Hematopoietic multipotent progenitor cell treated with erythropoietin and hydrocortisone succinate and interleukin-3 and kit ligand, for 17 days (in vitro differentiated cells): Measurements from ENCODE around the gene MKRN3.
A peak's percentile ranks its signal among the peaks of the same experiment; 100 is the strongest.

Experiments
- DNase-seq: peaks from one replicate; pipeline ENCODE4 v3.0.0-alpha.2; 2015; ENCODE audit warnings: low spot score

MKRN3 gene

DNA sequence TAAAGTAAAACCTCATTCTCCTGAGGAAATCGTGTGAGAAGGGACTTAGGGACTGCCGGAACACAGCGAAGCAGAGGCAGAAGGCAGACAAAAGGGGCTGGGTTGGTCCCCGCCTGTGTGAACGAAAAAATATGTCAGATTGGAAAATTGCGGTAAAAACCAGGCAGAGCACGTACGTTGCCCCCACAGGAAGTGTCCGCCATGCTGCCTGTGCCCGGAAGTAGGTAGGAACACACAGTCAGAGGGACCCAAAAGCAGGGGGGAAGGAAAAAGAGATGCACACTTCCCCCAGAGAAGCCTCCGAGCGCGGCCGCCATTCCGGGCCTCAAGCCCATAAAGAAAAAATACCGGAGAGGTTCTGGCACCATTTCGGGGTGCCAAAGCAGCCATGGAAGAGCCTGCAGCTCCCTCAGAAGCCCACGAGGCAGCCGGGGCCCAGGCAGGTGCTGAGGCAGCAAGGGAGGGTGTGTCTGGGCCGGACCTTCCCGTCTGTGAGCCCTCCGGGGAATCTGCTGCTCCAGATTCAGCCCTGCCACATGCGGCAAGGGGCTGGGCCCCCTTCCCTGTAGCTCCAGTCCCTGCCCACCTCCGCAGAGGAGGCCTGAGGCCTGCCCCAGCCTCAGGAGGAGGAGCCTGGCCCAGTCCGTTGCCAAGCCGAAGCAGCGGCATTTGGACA, at the start of gene MKRN3:
MKRN3 (plus strand) TSS at position 280 of the 676 bp plus-strand sequence; CDS start at position 389, 109 bp downstream.
- peak; percentile 5 for DNase-seq

GRCh38 chr15:23516866-23517265, 48.6 kb upstream of the MKRN3 start:
- DNase-seq, result no peak

DNA sequence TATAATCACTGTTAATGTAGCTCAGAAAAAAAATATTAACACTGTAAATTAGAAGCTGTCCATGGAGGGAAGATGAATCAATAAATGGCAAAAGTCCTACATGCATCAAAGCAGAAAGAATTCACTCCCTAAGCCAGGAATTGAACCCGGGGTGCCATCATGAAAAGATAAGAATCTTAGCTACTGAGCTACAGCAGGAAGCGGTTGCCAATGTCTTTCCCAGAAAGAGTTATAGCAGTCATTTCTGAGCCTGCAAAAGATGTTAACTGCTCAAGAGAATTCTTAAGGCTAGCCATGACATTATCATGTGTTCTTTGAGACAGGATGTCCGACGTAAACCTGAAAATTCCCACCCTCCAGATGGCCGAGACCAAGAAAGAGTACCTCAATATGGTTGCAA, 47.4 kb upstream of the MKRN3 start:
- DNase-seq, result no peak

DNA sequence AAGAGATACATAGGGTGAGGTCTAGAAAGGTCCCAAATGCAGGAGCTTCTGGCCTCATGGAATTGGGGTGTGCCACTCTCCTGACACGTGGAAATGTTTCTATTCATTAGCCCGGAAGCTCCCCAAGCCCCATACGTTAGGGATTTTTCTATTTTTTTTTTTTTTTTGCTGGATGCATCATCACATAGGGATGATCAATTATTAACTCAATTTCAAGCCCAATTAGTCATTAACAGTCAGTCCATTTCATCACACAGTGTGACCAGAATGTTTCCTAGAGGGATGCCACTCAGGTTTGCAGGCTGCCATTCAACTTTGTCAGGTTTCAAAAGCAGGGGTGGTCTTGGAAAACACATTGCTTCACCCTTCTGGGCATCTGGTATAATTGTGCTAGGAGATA, 40.7 kb upstream of the MKRN3 start:
- no peak for DNase-seq

DNA sequence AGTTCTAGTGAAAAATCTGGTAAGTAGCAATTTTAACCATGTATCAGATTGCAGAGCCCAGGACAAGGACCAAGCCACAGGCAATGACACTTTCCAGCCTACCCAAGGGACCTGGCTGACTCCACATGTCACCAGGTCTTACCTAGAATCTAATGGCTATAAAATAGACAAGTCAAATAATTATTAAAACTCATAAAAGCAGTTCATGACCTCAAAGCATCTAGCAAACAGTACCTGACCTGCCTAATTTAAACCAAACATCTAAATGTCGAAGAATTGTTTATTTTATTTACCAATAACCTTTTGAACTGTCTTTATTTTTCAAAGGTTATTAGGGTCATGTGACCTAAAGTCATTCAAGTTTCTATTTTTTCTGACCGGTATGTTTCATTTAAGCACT, 35.6 kb upstream of the MKRN3 start:
- DNase-seq, result no peak

DNA sequence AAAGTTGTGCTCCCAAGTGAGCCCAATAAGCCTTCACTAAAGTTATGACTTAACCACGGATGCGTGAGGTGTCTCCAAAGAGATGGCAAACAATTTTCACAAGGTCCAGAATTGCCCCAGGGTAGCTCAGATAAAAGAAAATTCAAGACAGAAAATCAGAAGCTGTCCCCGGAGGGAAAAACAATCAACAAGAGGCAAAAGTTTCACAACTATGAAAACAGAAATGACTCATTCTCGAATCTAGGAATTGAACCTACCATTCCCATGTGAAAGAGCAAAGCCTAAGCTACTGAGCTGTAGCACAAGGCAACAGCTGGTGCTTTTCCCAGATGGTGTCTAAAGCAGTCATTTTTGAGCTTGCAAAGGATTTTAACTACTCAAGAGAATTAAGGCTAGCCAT, 33.5 kb upstream of the MKRN3 start:
- no peak for DNase-seq

DNA sequence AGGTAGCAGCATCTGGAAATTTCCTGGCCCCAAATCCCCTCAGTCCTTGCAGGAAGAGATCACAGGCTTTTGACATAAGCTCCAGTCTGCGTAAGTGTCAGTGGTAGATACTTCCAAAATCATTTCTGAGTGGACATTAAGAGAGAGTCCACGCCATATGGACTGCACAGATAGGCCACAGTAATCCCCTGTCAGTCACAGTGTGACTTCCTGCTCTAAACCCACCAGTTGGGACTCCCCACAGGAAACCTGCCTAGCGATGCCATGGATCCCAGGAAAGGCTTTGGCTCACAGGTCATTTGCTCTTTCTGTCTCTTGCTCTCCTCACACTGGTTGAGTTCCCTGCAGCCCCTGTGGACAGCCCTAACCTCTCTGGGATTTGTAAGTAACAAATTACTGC, 28.8 kb upstream of the MKRN3 start:
- DNase-seq, result no peak

DNA sequence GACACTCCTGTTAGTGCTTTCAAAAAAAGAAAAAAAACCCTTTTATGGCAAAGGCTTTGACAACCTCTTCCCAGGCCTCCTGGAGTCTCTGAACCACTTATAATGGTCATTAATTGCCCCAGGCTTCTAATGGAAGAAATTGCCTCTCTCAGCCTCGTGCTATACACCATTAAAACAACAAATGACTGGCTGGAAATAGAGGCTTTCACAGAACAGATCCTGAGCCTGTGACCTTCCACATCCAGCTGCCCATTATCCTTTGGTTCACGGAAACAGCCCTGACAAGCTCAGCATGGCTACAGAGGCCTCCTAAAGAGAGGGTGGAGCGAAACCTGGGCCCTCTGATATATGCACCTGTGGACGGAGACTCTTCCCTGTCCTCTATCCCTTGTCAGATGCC, 26.8 kb upstream of the MKRN3 start:
- no peak for DNase-seq

DNA sequence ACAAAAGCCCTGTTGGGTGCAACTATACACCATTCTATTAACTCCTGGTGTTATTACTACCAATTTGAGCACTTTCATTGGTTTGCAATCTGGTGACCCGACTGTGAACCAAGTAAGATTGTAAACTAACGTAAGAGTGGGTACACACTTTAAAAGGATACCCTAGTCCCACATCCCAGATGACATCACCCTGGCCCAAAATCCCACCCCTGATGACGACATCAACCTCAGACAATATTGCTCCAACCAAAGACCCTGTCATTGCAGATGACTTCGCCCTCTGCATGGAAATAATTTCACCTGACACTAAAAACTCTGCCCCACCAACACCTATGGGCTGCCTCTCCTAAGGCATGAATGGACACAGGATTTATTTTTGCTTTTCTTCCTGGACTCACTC, 25.6 kb upstream of the MKRN3 start:
- no peak for DNase-seq

GRCh38 chr15:23546158-23546557, 19.3 kb upstream of the MKRN3 start:
- no peak for DNase-seq

GRCh38 chr15:23548071-23548470, 17.4 kb upstream of the MKRN3 start:
- no peak for DNase-seq

DNA sequence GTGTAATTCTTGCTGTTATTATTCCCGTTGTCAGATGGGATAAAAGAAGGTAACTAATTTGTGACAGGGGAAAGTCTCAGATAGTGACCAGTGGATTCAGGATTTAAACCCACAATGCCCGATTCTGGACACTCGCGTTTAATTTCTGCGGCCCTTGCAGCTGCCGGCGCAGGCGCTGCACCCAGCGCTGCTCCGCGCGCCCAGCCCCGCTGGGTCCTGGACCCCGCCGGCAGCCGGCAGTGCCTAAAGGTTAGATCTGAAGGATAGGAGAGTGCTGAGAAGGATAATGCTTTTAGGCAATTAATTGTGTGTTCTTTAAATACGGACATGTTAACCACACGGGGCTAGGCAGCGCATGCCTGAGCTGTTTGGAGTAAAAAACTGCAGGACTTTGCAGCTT, 3.6 kb upstream of the MKRN3 start:
- DNase-seq, result no peak

DNA sequence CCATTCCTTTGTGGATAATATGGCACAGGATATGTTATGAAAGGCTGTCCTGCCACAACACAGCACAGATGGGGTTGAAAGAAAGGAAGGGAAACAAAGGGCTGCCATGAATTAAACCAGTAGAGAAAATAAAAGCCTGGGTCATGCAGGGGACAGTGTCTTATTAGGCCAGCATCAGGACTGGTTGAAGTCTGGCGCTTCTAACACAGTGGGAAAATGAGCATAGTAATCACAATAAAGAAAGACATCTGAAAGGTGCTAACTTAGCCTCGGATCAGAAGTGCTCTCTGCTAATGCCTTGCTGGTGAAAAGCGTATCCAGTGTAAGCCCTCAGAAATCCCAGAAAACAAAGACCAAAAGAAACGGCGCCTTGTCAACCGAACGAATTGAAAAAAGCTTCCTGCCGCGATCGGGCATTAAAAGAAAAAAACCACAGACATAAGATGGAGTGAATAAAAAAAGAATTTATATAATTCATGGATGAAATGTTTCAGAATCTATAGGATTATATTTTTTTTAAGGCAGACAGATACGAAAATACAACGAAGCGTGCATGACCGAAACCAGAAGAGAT, 566 bp upstream of the MKRN3 start:
- DNase-seq, result no peak

DNA sequence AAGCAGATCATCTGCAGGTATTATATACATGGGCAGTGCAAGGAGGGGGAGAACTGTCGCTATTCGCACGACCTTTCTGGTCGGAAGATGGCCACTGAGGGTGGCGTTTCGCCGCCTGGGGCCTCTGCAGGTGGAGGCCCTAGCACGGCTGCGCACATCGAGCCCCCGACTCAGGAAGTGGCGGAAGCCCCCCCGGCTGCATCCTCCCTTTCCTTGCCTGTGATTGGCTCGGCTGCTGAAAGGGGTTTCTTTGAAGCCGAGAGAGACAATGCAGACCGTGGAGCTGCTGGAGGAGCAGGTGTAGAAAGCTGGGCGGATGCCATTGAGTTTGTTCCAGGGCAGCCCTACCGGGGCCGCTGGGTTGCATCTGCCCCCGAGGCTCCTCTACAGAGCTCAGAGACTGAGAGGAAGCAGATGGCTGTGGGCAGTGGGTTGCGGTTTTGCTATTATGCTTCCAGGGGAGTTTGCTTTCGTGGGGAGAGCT, 639 bp downstream of the MKRN3 start:
- no peak for DNase-seq

- DNase-seq, result no peak
These were observed 1.2 kb downstream of the MKRN3 start for GRCh38 chr15:23566651-23567050.

GRCh38 chr15:23567921-23568320, 2.4 kb downstream of the MKRN3 start:
- no peak for DNase-seq

DNA sequence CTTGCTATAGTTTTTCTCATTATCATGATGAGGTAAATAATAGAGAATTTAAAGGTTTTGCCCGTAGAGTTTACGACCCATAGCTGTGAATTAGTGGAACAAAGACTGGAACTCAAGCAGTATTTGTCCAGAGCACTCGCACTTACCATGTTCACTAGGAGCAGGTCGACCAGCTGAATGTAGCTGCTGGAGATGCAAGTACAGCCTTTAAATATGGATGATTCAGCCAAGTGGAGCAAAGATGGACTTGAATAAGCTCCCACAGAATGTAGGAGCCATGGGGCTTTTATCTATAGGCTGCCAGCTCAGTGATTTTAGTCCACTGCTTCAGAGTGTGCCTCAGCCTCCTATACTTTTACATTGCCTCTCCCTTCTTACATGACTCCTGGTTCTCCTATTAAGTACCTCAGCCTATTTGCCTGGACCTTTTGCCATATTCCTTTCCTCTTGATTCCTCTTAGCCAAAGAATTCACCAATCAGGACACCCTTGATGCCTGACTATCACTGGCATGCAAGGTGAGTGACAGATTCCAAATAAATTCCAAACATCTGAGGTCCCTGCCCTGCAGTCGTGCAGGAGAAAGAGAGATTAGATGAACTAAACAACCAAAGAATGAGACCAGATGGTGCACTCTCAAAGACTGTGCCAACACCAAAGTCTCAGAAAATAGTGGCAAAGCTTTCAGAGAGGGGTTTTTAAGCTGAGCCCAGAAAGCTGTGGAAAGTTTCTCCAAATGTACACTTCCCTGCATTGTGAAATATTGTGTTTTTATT, 3.9 kb downstream of the MKRN3 start:
- no peak for DNase-seq

DNA sequence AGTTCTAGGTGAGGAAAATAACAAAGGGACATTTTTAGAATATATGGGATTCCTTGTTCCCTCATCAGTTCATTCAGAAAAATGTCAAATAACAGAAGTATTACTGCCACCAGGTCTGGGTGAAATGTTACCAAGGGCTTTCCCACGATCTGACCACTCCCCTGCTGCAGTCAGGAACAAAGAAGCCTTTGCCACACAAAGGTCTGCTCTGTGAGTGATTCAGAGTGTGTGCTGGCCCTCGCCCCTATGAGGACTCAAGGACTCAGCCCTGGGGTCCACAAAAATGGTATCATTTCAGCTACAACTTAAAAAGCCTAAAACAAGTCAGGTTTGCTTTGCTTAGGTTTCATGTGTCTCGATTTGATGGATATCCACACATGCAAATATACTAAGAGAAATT, 5.0 kb downstream of the MKRN3 start:
- no peak for DNase-seq

GRCh38 chr15:23572844-23573243, 7.4 kb downstream of the MKRN3 start:
- no peak for DNase-seq

GRCh38 chr15:23574742-23575141, 9.3 kb downstream of the MKRN3 start:
- DNase-seq, result no peak

GRCh38 chr15:23576061-23576460, 10.6 kb downstream of the MKRN3 start:
- DNase-seq, result no peak

- DNase-seq, result no peak
These were observed 13.2 kb downstream of the MKRN3 start for GRCh38 chr15:23578521-23579150.

DNA sequence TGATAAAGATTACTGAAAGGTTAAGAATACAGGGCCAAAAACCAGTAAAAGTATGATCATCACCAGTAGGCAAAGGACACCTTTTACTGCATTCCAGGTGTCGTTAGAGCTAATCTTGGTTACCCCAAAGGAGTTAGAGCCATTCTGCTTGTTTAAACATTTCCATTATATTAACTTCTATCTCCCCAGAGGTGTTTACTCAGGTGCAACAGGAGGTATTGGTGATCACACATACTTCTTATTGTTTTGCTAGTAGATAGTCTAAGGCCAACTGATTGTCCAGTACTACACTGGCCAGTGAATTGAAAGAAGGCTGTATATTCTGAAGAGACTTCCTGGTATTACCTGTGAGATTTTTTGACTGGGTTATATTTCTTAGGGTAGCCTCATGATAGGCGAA, 22.8 kb downstream of the MKRN3 start:
- DNase-seq, result no peak
